Nephron progenitor cell (in vitro differentiated cells): Measurements from ENCODE around the gene HK3.

Experiments used
- DNase-seq: peaks from one replicate; pipeline ENCODE4 v3.0.0; 2021
- H3K27ac Mint-ChIP-seq: 2 replicates; pipeline ENCODE4 v1.8.0; 2021; ENCODE audit warnings: mild to moderate bottlenecking, moderate library complexity, mixed read lengths
- H3K27me3 Mint-ChIP-seq: 2 replicates; pipeline ENCODE4 v1.8.0; 2021; ENCODE audit warnings: mild to moderate bottlenecking, low read depth, mixed read lengths; ENCODE audit not compliant: poor library complexity
- H3K36me3 Mint-ChIP-seq: 2 replicates; pipeline ENCODE4 v1.8.0; 2021; ENCODE audit warnings: low read depth, mixed read lengths
- H3K4me1 Mint-ChIP-seq: 2 replicates; pipeline ENCODE4 v1.8.0; 2021; ENCODE audit warnings: mixed read lengths
- H3K4me3 Mint-ChIP-seq: 2 replicates; pipeline ENCODE4 v1.8.0; 2021; ENCODE audit warnings: mild to moderate bottlenecking, moderate library complexity, mixed read lengths
- H3K9me3 Mint-ChIP-seq: 2 replicates; pipeline ENCODE4 v1.8.0; 2021; ENCODE audit warnings: mild to moderate bottlenecking, moderate library complexity, mixed read lengths
- TF ChIP-seq, protein P1 (sequence below): fragments of 200-600 bp; sonication (generic); IDR thresholded peaks from 2 replicates; pipeline ENCODE4 v1.5.0; 2021; ENCODE audit warnings: antibody characterized with exemption

The HK3 gene

DNA sequence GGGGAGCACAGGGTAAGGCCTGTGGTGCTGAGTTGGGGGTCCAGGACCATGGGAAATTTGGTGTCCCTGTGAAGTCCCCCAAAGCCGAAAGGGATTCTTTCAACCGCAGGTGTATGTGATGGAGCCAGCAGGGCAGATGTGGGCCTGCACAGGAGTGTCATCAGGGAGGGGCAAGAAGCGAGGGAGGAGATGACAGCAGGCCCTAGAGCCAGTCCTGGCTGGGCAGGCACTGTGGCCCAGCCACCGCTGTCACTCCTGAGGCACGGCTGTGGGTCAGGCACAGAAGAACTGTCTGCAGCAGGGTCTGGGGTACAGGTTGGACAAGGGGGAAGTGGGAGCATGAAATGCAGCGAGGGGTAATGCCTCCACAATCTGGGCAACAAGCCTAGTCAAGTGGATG, 4.8 kb downstream of the HK3 start:
- peaks cover 17% of the 10 kb centered on the region for H3K27me3 Mint-ChIP-seq
- H3K9me3 Mint-ChIP-seq = no peaks in the 10 kb centered on the region
- TF ChIP-seq, protein P1, sequence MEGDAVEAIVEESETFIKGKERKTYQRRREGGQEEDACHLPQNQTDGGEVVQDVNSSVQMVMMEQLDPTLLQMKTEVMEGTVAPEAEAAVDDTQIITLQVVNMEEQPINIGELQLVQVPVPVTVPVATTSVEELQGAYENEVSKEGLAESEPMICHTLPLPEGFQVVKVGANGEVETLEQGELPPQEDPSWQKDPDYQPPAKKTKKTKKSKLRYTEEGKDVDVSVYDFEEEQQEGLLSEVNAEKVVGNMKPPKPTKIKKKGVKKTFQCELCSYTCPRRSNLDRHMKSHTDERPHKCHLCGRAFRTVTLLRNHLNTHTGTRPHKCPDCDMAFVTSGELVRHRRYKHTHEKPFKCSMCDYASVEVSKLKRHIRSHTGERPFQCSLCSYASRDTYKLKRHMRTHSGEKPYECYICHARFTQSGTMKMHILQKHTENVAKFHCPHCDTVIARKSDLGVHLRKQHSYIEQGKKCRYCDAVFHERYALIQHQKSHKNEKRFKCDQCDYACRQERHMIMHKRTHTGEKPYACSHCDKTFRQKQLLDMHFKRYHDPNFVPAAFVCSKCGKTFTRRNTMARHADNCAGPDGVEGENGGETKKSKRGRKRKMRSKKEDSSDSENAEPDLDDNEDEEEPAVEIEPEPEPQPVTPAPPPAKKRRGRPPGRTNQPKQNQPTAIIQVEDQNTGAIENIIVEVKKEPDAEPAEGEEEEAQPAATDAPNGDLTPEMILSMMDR = no peak
- H3K36me3 Mint-ChIP-seq = no peaks in the 10 kb centered on the region
- no peak overlapping the region for H3K4me3 Mint-ChIP-seq
- peaks cover 9% of the 10 kb centered on the region for H3K4me1 Mint-ChIP-seq
- no peak for DNase-seq
- H3K27ac Mint-ChIP-seq = no peak overlapping the region

DNA sequence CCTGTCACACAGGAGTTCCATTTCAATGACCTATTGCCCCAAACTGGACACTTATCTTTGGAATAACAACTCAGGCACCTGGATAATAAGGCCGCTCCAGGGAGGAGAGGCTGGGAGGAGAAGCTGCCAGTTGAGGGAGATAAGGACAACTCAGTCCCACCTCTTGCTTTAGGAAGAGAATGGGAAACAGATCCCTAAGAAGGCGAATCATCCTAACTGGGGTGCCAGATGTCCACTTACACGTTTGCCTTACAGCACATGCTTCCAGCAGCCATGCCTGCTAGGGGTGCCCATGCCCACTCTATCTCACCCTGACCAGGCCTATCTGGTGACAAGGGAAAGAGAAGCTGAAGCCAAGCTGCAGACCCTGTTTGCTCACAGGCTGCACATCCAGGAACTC, 6.5 kb downstream of the HK3 start:
- peaks cover 5% of the 10 kb centered on the region for H3K4me1 Mint-ChIP-seq

DNA sequence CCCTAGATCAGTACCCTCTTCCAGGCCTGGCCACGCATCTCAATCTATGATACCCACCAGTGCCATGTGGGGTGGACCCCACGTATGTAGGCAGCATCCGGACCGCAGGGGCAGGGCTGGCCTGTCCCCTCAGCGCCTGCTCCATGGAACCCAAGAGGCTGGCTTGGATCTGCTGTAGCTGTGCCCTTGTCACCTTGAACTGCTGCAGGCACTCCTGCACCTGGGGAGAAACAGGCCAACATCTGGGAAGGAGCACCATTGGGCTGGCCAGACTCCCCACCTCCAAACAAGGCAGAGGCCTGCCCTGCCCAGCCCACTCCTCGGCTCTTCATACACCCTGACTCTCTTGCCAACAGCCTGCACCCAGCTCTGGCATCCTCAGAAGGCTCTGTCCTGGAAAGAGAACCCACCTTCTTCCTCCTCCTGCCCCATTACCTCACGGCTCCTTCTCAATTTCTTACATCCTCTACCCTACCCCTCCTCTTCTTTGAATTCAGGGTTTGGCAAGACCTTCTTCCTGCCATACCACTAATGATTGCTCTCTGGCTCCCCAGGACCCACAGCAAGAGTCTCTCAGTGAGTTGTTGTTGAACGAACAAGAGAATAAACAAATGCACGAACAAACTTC, 7.7 kb downstream of the HK3 start:
- TF ChIP-seq, protein P1 = no peak
- no peak for DNase-seq
- no peak overlapping the region for H3K4me3 Mint-ChIP-seq
- H3K4me1 Mint-ChIP-seq = no peaks in the 10 kb centered on the region
- no peaks in the 10 kb centered on the region for H3K36me3 Mint-ChIP-seq
- H3K27ac Mint-ChIP-seq = no peak overlapping the region
- no peaks in the 10 kb centered on the region for H3K9me3 Mint-ChIP-seq
- peaks cover 22% of the 10 kb centered on the region for H3K27me3 Mint-ChIP-seq

More for the DNA sequence above, 6.5 kb downstream of the HK3 start:
- Mint-ChIP-seq H3K4me3 (no peak overlapping the region), H3K27ac (no peak overlapping the region), H3K36me3 (no peaks in the 10 kb centered on the region), H3K9me3 (no peaks in the 10 kb centered on the region), H3K27me3 (peaks cover 19% of the 10 kb centered on the region)
- DNase-seq = no peak
- TF ChIP-seq, protein P1 = no peak

DNA sequence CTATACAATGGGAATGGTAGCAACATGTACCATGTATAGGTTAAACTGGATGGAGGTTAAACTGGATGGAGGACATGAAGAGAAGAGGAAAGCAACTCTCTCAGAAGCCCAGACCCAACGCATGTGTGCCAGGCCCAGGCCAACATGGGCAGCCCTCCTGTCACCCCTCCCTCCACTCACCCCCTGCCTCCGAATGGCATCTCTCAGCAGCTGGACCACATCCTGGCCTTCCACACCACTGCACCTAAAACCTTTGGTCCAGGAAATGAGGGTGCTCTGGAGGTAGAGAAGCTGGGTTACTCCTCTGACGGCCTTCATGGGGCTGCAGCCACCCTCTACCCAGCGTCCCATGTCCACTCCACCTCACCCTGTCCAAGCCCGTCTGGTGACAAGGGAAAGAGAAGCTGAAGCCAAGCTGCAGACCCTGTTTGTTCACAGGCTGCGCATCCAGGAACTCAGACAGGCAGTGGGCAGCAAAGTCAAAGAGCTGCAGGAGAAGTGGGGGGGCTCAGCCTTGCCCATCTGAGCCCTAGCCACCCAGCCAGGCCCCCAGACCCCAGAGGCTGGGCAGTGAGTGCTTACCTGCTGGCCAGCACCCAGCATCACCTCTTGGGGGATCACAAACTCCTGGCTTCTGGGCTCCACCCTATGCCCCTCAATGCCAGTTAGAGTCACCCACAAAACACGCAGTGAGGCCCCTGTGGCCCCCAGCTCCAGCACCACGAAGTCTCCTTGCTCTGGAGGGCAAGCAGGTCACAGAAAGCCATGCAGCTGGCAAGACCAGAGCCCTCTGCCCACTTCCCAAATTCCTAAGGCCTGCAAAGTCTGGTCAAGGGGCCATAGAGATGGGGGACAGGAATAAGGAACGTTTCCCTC, 8.5 kb downstream of the HK3 start:
- Mint-ChIP-seq H3K27me3 (peaks cover 25% of the 10 kb centered on the region), H3K9me3 (no peaks in the 10 kb centered on the region), H3K36me3 (no peaks in the 10 kb centered on the region), H3K27ac (no peak overlapping the region), H3K4me1 (no peaks in the 10 kb centered on the region), H3K4me3 (no peak overlapping the region)
- no peak for DNase-seq
- TF ChIP-seq, protein P1 = no peak

DNA sequence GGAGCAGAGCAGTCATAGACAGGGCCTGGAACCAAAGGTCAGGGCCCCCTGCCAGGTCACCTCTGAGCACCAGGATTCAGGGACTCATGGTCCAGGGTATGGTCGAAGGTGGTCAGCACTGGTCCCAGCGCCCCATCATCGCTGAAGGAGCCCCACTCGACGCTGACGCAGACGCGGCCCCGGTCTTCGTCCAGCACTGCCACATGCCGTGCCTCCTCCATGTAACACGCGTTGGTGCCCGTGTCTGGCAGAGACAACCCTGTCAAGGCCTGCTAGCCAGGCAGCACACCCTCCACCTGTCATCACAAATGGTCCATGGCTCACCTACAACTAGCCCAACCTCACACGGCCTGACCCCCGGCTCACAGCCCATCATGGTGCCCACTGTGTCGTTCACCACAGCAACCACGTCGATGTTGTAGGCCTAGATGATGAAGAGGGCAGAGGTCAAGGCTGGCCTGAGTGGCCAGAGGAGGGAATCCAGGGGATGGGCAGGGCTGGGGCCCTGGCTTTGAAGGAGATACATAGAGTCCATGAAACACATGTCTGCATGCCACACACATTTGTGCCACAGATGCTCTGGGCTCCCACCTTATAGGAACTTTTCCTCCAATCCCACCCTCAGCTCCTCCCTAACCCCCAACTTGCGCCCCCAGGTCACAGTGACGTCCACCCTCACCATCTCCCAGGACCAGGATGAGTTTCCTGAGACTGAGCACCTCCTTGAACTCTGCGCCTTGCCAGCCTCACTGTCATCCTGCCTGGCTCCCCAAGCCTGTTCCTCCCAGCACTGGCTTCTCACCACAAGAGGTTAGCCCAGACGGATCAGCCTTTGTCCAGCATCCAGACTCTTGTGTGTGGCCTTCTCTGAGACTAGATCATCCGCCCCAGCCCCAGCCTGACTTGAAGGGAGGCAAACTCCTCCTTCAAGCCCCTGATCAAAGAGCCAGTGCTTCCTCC, 9.5 kb downstream of the HK3 start:
- DNase-seq = no peak
- peaks cover 4% of the 10 kb centered on the region for H3K4me1 Mint-ChIP-seq
- H3K4me3 Mint-ChIP-seq = no peak overlapping the region
- no peaks in the 10 kb centered on the region for H3K9me3 Mint-ChIP-seq
- peaks cover 25% of the 10 kb centered on the region for H3K27me3 Mint-ChIP-seq
- no peak overlapping the region for H3K27ac Mint-ChIP-seq
- no peaks in the 10 kb centered on the region for H3K36me3 Mint-ChIP-seq
- TF ChIP-seq, protein P1 = no peak
